GM18511 (cell line): ENCODE measurements around the gene LRRIQ3.
"Not testable (repeated sequence)": the region's sequence is repeated elsewhere in the genome, so short reads cannot be mapped to it uniquely, and the experiment has no call there.

Experiments used
- ATAC-seq: cut with Tn5 transposase; IDR thresholded peaks from one replicate; pipeline ENCODE4 v1.9.1; 2021; ENCODE audit warnings: mild to moderate bottlenecking, moderate library complexity; ENCODE audit not compliant: unreplicated experiment

Gene LRRIQ3, protein sequence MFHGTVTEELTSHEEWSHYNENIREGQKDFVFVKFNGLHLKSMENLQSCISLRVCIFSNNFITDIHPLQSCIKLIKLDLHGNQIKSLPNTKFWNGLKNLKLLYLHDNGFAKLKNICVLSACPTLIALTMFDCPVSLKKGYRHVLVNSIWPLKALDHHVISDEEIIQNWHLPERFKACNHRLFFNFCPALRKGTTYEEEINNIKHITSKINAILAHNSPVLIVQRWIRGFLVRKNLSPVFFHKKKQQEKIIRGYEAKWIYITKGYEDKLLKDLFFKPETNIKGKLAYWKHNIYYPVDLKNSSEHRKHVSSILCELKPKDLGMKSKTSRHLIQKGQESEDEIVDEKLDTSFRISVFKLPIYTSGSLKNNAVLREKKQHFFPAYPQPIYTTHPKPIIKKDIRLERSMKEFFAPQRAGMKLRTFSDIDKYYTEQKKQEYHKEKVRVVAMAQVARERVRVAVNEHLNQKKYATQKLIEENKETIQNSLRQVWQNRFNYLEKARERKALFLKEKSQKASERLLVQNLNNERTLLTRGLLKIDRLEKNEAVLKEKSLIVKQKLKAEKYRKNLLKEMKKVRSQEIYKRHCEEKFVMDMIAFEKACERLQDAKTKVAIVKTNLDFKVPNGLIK

DNA sequence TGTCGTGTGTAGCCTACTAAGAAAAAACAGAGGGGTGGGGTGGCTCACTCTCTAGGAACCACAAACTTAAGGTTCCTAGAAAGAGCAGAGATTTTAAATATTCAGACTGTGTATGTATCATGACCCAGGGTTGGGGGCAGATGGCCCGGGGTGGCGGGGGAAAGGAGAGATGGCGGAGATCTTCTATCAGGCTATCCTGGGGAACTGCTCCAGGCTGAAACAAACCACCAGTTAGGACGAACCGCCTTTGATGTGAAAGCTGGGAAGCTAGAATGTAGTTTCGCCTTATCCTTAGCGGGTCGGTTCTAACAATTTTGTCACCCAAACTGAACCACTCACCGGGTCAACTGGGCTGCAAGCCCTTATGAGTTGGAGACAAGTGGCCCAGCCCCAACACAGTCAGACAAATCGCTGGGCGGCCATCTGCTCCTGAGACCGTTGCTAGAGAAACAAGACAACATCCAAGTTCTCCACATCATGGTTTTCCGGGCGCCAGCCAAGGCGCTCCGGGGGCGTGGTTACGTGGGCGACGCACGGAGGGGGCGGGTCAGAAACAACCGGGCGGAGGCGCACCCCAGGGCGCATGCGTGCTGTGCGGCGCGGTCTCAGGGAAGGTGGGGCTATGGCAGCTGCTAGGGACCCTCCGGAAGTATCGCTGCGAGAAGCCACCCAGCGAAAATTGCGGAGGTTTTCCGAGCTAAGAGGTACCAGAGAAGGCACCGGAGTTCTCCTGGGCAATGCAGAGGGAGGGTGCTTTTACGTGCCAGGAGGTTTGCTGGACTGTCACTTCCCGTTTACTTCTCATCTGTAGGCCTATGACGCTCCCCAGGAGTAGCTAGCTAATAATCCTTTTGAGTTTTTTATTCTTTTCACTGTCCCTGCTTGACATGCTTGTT, at the start of gene LRRIQ3, which contains the start of gene FPGT:
LRRIQ3 (minus strand) TSS at position 520 of the 896 bp plus-strand sequence. CDS start 14,492 bp downstream, outside the sequence.
FPGT (plus strand) TSS at position 586 of the 896 bp plus-strand sequence; CDS start at position 623, 37 bp downstream.
- peak; percentile 95 for ATAC-seq

DNA sequence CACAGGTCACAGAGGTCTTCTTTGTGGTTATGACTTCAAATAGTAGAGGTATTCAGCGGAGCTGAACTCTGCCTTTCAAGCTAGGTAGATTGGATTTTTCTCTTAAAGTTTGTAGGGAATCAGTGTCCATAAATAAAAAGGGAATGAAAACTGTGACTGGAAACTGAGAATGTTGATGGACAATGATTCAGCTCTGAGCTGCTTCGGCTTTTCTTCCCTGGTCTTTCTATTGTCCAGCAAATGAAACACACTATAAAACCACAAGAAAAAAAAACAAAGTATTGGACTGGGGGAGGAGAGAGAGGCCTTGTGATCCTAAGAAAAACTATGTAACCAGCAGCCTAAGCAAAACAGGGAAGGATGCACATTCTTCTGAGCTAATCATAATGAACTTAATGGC, 48.3 kb upstream of the LRRIQ3 start:
- ATAC-seq: no peak

DNA sequence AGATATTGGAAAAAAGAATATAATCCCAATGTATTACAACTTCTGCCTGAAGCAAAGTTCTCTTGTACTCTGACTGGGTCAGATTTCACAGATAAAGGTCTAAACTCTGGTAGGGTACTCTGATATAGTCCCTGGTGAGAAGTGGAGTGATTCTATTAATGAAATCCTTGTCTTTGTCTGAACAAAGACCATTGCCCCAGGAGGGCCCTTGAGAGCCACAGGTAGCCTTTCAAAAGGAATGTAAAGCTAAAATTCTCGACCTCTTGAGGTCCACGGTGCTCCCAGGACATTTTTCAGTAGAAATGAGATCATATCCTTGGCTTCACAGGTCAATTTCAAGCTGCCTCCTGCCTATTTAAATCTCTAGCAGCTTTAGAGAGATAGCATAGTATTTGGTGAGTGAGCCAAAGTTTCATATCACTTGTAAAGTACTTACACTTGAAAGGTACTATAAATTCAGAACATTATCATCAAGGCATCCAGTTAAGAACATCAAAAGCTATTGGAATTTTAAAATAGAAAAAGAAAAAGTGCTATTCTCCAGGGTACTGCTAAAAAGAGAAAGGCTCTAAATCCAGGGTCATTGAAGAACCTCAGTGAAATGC, 47.3 kb upstream of the LRRIQ3 start:
- no peak for ATAC-seq

DNA sequence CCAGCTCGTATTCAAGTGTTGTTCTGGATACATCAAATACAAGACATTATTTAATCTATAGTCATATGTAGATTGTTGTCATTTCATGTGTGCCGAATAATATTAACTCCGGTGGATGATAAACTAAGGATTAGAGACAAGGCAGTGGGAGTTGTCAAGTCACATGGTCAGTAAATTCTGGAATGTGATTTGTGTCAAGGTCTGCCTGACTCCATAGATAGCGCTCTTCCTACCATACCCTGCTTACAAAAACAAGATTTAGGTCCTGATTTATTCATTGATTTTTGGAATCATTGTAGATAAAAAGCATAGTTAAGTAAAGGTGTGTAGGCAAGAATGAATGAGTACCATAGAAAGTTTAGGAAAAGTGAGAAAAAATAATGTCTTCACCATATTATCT, 39.8 kb upstream of the LRRIQ3 start:
- no peak for ATAC-seq

DNA sequence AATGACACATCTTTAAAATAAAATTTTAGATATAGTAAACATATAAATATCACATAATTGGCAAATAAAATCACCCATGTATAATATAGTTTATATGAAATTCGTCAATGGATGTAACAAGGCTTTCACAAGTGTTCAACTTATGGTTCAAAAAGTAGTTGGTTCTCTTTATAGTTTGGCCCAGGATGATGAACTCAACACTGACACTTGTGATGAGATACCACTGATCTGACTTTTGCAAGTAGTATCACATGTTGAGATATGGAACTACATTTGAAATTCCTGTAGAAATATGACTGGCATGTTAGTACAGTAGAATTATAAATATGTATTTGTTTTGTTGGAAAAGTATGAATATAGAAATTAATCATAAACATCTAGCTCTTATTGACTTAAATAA, 39.1 kb upstream of the LRRIQ3 start:
- no peak for ATAC-seq

DNA sequence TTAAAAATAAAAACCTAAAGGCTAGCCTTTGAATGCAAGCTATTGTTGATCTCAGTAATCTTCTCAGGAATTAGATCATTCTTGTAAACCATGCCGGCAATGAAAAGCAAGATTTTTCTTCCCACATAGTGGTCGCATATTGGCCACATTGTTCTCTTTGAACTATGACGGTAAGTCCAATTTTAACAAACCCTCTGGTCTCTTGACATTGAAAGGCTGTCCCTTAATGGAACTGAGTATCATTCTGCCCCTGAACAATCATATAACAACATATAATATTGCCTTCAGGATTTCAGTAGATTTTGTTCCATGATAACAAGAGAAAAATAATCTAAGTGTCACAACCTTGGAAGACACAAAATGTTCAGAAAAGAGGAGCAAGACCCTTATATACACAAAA, 38.5 kb upstream of the LRRIQ3 start:
- no peak for ATAC-seq

DNA sequence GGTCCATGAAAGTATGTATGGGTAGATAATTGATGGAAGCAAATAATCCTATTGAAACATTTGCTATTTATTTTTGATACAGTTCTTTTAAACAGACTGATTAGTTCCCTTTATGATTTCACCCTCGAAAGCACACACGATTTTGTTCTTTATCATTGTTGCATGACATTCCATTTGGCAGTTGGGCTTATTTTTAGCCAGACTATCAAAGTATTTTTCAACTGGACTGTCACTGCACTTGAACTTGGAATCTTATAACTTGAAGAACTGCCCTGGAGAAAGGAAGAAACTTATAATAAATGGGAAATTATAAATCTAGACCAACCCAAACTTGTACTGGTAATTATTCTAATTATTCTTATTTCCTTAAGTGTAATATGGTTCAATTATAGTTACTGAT, 37.2 kb upstream of the LRRIQ3 start, which contains the start of gene TNNI3K:
TNNI3K (plus strand) TSS at position 235 of the 400 bp plus-strand sequence; CDS start at position 300, 65 bp downstream.
- ATAC-seq: no peak

DNA sequence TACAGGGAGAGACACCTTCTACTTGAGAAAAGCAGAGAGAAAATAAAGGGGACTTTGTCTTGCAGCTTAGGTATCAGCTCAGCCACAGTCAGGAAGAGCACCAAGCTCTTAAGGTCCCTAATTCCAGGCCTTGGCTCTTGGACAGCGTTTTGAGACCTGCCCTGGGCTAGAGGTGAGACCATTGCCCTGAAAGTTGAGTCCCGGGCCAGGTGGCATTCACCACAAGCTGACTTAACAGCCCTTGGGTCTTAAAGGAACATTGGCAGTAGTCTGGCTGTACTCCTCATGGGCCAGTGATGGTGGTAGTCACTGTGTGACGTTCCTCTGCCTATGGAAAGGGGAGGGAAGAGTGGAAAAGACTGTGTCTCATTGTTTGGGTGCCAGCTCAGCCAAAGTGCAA, 25.5 kb upstream of the LRRIQ3 start:
- no peak for ATAC-seq

DNA sequence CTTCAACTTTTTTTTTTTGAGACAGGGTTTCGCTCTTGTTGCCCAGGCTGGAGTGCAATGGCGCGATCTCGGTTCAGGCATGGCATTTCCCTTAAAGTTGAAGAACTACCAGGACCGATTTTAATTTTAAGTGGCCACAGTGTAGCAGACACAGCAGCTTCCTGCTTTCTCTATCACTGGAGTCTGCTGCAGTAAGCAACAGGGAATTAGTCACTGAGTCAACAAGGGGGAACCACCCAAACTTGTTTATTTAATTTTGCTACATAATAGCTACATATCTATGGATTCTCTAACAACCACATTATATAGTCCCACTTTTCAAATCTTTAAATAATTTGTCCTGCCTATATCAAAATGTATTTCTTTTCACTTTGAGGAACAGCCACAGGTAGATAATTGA, 24.7 kb upstream of the LRRIQ3 start:
- no peak for ATAC-seq

DNA sequence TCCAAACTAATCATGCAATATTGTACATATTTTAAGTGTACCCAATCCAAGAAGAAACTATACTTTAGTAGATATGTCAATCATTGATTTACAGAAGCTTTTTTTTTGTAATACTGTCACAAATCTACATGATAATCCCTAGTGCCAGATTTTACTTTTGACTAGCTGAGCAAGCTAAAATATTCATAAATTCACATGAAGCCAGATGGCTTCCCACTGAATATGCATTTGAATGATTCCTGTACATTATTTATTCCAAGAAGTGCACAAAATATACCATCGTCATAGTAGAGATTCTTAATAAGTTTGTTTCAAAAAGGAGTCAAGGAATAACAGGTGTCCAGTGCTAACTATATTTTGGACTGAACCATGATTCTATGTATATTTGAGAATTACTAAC, 17.3 kb upstream of the LRRIQ3 start:
- no peak for ATAC-seq

DNA sequence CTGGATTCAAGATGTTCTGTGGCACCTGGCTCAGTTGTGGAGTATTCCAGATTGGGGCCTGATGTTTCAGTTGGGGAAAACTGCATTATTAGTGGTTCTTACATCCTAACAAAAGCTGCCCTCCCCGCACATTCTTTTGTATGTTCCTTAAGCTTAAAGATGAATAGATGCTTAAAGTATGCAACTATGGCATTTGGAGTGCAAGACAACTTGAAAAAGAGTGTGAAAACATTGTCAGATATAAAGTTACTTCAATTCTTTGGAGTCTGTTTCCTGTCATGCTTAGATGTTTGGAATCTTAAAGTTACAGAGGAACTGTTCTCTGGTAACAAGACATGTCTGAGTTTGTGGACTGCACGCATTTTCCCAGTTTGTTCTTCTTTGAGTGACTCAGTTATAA, 7.3 kb upstream of the LRRIQ3 start:
- no peak for ATAC-seq

DNA sequence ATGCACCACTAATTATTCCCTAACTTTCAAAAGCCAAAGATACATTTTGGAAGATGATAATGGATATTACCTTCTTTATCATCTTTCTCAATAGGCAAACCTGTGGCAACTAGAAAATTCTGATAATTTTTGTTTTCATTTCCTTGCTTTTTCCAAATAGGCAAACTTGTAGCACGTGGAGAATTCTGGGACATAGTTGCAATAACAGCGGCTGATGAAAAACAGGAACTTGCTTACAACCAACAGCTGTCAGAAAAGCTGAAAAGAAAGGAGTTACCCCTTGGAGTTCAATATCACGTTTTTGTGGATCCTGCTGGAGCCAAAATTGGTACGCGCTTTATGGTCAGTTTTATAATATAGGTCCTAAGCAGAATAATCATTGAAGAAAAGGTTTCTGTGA, 1.5 kb upstream of the LRRIQ3 start:
- ATAC-seq: no peak

DNA sequence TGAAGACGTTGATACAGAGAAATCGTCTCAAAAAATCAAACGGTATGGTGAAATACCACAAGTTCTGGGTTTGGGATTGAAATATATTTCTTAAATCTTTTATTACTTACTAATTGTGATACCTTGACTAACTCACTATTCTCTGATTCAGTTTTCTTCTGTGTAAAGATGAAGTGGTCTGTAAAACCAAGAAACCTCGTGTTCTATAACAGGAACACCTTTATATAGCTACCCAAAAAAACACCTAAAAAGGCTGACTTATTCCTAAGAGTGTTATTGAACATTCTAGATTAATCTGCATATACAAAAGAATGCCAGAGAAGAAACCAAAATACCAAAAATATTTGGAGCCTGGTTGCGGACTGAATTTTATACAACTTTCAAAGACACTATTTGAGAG, 721 bp downstream of the LRRIQ3 start:
- ATAC-seq: no peak

DNA sequence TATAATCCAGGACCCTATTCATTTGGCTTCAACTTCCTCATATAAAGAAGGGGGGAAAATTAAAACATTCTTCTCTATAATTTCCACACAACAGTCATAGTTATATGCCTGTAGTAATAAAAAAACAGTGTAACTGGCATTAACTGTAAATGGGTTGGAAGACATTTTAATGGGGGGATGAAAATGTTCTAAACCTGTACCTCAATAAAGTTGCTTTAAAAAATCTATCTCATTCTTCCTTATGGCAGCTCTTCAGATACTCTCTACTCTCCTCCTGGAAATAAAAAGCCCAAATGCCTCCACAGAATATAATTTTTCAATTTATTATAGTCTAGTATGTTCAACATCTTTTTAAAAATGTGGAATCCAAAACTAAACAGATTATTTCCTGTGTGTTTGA, 2.6 kb downstream of the LRRIQ3 start:
- ATAC-seq: no peak

DNA sequence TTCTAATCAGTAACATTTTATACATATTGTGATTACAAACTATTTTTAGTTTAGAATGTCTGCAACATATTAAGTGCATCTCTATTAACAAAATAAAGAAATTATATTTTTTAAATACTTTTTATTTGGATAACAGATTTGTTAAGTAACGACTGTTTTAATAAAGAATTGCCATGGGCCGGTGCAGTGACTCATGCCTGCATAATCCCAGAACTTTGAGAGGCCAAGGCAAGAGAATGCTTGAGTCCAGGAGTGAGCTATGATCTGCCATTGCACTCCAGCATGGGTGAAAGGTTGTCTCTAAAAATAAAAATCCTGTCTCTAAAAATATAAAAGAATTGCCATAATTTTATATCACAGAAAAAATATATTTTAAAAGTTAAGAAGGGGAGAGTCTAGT, 4.1 kb downstream of the LRRIQ3 start:
- no peak for ATAC-seq

DNA sequence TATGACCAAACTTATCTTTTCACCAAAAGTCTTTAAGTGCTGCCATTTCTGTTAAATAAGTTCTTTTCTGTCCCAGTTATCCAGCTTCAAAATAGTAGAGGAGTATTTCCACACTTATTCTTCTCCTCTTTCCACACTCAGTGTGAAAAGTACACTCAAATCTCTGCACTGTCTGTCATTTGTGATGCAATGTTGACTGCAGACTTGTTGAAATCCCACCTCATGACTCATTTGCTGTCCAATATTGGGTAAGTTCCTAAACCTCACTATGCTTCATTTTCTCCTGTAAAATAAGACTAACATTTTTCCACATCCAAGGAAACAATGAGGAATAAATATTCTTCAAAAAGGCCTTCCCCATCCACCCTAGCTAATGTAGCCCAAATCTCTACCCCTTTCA, 17.5 kb downstream of the LRRIQ3 start:
- no peak for ATAC-seq

DNA sequence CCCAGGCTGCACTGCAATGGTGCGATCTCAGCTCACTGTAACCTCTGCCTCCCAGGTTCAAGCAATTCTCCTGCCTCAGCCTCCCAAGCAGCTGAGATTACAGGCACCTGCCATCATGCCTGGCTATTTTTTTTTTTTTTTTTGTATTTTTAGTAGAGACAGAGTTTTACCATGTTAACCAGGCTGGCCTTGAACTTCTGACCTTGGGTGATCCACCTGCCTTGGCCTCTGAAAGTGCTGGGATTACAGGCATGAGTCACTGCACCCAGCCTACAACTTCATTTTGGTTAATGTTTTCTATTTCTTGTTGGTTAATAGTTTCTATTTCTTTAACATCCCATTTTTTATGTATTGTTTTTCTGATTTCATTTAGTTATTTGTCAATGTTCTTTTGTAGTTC, 23.6 kb downstream of the LRRIQ3 start:
- not testable (repeated sequence) for ATAC-seq

DNA sequence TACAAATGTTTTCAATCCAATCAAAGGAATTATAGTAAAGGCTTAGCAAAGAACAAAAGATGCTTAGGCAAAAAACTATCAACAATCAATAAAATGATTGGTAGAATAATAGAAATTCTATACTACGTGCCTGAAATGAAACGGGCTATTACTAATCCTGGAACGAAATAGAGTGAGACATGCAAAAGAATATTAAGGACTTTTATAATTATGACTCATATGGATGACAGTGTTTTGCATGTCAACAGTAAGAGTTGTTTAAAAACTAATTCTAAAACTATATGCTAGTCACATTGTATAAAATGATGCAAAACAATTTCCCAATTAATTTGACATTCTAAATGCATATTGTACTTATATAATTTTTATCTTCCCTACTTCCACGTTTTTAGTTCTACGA, 35.6 kb downstream of the LRRIQ3 start:
- ATAC-seq: no peak

DNA sequence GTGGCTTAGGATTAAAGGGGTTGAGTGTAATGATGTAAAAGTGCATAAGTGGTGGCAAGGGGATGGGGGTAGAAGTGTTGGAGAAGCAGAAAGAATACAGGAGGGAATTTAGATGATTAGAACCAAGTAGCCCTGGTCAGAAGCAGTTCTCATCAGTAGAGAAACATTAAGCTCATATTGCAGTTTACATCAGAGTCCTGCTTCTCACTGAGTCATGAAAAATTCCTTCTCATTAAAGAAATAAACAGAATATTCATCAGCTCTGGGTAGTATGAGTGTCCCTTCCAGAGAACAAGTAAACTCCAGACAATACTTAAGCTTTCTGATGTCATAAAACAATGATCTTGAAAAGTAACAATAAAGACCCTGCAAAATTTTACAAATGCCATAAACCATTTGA, 36.5 kb downstream of the LRRIQ3 start:
- ATAC-seq: no peak

DNA sequence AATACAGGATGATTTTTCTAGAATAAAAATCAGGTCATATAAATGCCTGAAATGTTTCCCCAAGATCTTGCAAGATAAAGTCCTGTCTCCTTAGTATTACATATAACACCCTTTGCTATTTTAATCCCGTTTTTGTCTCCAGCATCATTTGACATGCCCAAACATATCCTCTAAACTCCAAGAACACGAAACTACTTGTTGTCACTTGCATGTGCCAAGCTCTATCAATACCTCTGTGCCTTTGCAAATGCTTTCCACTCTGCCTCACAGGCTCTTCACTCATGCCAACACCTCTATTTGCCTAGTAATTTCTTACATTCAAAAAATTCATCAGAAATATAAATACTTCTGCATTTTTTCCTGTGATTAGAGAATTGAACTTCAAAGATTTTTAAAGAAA, 37.9 kb downstream of the LRRIQ3 start:
- ATAC-seq: no peak

DNA sequence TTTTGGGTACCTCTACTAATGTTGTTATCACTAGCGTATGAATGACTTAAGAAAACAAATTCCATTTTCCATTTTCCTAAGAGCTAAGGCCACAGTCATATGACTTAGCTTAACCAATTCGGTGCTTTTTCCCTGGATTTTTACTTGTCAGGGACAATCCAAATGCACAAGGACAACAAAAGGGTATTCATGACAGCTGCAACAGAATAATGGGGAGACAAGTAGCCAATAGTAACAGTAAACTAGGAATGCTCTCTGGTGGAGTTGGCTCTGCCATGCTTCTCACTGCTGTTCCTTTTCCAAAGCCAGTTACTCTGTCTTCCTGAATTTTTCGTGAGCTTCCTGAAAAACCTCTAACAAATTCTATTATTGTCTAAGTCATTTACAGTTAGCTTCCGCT, 52.9 kb downstream of the LRRIQ3 start:
- no peak for ATAC-seq
